AG04449 (cell line): Measurements from ENCODE around the gene PPP1R3D.

Experiments
- CTCF ChIA-PET: fragments of 350-600 bp; formaldehyde crosslinking; extraction: SDS; loops from one replicate; lab custom pipeline; 2021; ENCODE audit warnings: antibody characterized with exemption; lab: Yijun Ruan, JAX
- POLR2A ChIA-PET: fragments of 400-600, 350-600 bp; formaldehyde crosslinking; extraction: SDS; loops from one replicate; lab custom pipeline; 2020; ENCODE audit warnings: antibody characterized with exemption, inconsistent platforms; lab: Yijun Ruan, JAX
- DNase-seq: peaks from one replicate; pipeline ENCODE4 v3.0.0-alpha.2; 2010; ENCODE audit warnings: low read depth, low spot score
- H3K4me3 ChIP-seq: 2 replicates; pipeline ENCODE4 v1.5.1; 2011; ENCODE audit warnings: low read depth, mild to moderate bottlenecking, control low read depth, low read length
- CTCF ChIP-seq: IDR thresholded peaks from one replicate; pipeline ENCODE4 v1.5.1; 2011; ENCODE audit warnings: mild to moderate bottlenecking, moderate library complexity, low read length, control low read depth, inconsistent platforms; ENCODE audit not compliant: insufficient read depth; ENCODE audit errors: missing control alignments

Gene PPP1R3D

GRCh38 chr20:59940129-59940955 lies at the start of gene PPP1R3D, which contains the start of gene FAM217B:
Gene PPP1R3D (minus strand): TSS chr20:59940305. CDS start chr20:59939931, 374 bp downstream.
Gene FAM217B (plus strand): TSS chr20:59940389. CDS start chr20:59943944, 3,555 bp downstream.
- CTCF ChIA-PET, result interaction anchor here (1.0 to 2.3 kb wide), 10 partner anchors 9 to 1322 kb away, joined by 3 to 13 read pairs (median 4); no protein-coding TSS in a partner anchor
- peak; percentile 29 for TF ChIP-seq CTCF
- peak; percentile 90 for DNase-seq
- POLR2A ChIA-PET, result interaction anchor here (1.0 to 1.5 kb wide), 2 partner anchors 177 to 1246 kb away, joined by 3 to 5 read pairs; no protein-coding TSS in a partner anchor
- peak within 1 kb of the TSS; percentile 77 for H3K4me3 ChIP-seq

GRCh38 chr20:59988141-59988540 lies 48.0 kb upstream of the PPP1R3D start:
- DNase-seq, result no peak
- ChIA-PET POLR2A (no interaction called here), CTCF (no interaction called here)
- no peak for TF ChIP-seq CTCF
- H3K4me3 ChIP-seq, result no peak overlapping the region

GRCh38 chr20:59987135-59987534 lies 47.0 kb upstream of the PPP1R3D start:
- ChIA-PET POLR2A (no interaction called here), CTCF (no interaction called here)

GRCh38 chr20:59985864-59986263 lies 45.8 kb upstream of the PPP1R3D start:
- H3K4me3 ChIP-seq, result no peak overlapping the region
- ChIA-PET CTCF (interaction anchor here (1.4 kb wide), 1 partner anchor 72 kb away, joined by 4 read pairs; no protein-coding TSS in a partner anchor), POLR2A (no interaction called here)
- DNase-seq, result no peak
- no peak for TF ChIP-seq CTCF

More at GRCh38 chr20:59987135-59987534, 47.0 kb upstream of the PPP1R3D start:
- H3K4me3 ChIP-seq, result no peak overlapping the region
- DNase-seq, result no peak
- TF ChIP-seq CTCF, result no peak

- TF ChIP-seq CTCF, result no peak
- DNase-seq, result no peak
- ChIA-PET POLR2A (no interaction called here), CTCF (no interaction called here)
- no peak overlapping the region for H3K4me3 ChIP-seq
Observed at GRCh38 chr20:59985164-59985563, 45.1 kb upstream of the PPP1R3D start.

- ChIA-PET POLR2A (no interaction called here), CTCF (no interaction called here)
- no peak for DNase-seq
- TF ChIP-seq CTCF, result no peak
- no peak overlapping the region for H3K4me3 ChIP-seq
Observed at GRCh38 chr20:59984541-59984940, 44.4 kb upstream of the PPP1R3D start.
